ENCODE data around the gene PTCD2.
"Not testable (repeated sequence)": the region's sequence is repeated elsewhere in the genome, so short reads cannot be mapped to it uniquely, and the experiment has no call there.

PTCD2 gene

GRCh38 chr5:72319976-72320752 is at the start of gene PTCD2, which contains the start of gene MRPS27:
Gene PTCD2, plus strand, starts transcription at chr5:72320373. Its CDS starts 10 bp downstream, at chr5:72320383.
Gene MRPS27, minus strand, starts transcription at chr5:72320240. Its CDS starts 19 bp downstream, at chr5:72320221.
- FAIRE-seq = peak; percentile 51

DNA sequence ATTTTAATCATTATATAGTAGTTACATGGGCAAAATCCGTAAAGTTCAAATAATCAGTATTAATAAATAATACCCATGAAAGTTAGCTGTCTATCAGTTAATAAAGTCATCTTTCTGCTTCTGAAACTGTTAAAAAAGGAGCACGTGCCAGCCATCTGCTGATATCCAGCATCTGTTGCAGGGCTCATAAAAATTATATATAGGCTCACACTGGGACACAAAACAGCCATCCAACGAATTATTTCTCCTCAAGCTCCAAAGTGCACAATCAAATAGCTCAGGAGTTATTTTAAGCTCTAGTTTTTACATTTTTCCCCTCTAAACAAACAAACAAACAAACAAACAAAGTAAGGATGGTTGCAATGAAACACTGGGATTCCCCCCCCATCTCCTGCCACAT is 48.5 kb upstream of the PTCD2 start:
- FAIRE-seq = no peak

DNA sequence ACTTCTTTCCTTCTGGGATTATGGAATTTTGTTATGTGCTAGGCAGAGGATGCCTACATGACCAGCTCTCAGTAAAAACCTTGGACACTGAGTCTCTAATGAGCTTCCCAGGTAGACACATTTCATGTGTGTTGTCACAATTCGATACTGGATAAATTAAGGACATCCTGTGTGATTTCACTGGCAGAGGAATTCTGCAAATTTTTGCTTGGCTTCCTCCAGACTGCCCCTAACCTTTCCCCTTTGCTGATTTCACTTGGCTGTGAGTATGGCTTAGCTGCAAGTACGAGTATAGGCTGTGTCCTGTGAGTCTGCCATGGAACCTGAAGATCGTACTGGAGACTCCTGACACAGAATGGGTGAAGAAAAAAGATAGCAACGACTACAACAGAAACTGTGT is 47.8 kb upstream of the PTCD2 start:
- FAIRE-seq = no peak

- no peak for FAIRE-seq
These were observed 46.6 kb upstream of the PTCD2 start for GRCh38 chr5:72273547-72273946.

- FAIRE-seq = no peak
These were observed 43.9 kb upstream of the PTCD2 start for GRCh38 chr5:72276219-72276752.

DNA sequence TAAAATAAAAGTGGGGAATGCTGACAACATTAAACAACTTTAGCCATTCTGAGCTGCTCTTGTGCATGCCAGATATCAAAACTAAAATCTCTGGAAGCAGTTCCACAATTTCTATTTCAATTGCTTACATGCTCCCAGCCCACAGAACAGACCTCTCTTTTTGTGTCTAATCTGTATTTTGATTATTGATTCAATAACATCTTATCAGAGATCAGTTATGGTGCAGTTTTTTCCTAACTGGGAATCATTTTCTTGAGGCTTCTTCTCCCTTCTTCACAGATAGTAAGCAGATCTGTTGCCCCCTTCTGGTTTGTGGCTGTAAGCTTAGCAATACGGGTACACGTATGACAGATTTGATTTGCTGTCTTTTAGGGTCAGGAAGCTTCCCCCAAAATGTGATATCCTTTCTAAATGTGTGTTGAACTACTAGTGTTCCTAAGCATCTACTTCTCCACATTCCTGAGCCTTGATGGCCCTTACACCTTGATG is 39.5 kb upstream of the PTCD2 start:
- FAIRE-seq = no peak

- no peak for FAIRE-seq
These were observed 38.8 kb upstream of the PTCD2 start for GRCh38 chr5:72281430-72281763.

DNA sequence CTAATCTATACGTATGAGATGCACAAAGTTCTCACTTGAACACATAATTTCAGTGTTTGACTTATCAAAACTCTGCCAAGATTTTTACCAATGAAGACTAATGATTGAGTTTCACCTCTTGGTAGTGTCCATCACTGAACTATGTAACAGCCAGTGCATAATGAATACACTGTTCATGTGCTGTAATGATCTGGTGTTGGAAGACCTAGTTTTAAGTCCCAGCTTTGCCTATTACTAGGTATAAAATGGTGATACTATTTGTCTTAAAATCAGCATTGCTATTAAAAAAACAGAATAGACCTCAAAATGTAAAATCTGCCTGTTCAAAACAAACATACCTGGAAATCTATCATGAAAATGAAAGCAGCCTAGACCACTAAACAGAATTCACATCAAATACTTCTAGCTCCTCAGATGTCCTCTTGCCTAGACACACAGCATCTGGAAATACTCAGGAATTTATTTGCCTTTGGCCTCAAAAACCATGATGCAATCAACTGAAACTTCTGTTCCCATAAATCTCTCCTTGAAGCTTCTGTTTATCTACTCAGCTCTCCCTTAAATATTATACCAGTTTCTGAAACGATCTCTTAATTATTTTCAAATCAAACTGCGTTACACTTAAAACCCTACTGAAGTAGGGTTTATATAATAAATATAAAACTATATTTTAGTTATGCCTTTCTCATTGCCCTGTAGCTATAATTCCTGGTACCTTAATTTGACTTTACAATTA is 38.2 kb upstream of the PTCD2 start:
- FAIRE-seq = no peak

- FAIRE-seq = no peak
These were observed 37.3 kb upstream of the PTCD2 start for GRCh38 chr5:72282878-72283277.

- FAIRE-seq = no peak
These were observed 36.8 kb upstream of the PTCD2 start for GRCh38 chr5:72283358-72283757.

- no peak for FAIRE-seq
These were observed 35.4 kb upstream of the PTCD2 start for GRCh38 chr5:72284559-72285423.

- FAIRE-seq = no peak
These were observed 34.8 kb upstream of the PTCD2 start for GRCh38 chr5:72285424-72285821.

GRCh38 chr5:72286798-72287197 is 33.4 kb upstream of the PTCD2 start:
- FAIRE-seq = no peak

DNA sequence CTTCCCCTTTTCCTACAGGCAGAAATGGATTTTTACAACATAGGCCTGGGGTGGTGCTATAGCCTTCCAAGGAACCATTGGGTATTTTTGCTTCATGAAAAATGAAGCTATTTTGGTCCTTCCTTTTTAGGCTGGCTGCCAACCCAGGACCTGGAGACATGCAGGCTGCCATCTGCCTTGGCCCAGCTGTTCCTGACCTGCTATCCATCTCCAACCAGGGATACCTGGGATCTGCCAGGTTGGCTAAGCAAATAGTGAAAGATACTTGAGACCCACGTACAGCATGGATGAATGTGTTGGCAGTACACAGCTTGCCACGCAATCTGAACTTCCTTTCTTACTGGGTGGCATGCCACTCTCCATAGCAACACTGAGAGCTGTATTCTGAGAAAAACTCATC is 31.2 kb upstream of the PTCD2 start:
- no peak for FAIRE-seq

GRCh38 chr5:72290356-72291133 is 29.6 kb upstream of the PTCD2 start:
- FAIRE-seq = no peak

GRCh38 chr5:72291601-72292000 is 28.6 kb upstream of the PTCD2 start:
- no peak for FAIRE-seq

GRCh38 chr5:72292411-72292810 is 27.8 kb upstream of the PTCD2 start:
- no peak for FAIRE-seq

DNA sequence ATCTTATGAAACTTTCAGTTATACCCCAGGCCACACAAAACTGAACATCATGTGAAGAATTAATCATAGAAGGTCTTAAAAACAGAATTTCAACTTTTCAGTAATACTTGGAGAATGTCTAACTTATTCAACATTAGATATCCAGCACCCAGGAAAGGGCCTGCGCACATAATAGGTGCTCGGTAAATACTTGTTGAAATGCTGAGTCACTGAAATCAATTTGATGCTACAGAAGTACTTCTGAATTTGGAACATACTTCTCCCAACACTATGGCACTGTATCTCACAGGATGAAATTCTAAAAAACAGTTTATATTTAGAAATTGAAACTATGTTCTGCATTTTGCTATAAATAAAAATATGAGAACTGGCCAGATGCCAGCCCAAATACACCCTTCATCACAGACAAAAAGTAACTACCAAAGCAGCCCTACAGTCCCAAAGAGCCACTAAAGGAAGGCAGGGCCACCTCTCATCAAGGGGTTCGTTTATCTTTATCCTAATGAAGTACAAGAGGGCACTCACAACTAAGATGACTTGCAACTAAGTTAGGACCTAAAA is 26.6 kb upstream of the PTCD2 start:
- no peak for FAIRE-seq

DNA sequence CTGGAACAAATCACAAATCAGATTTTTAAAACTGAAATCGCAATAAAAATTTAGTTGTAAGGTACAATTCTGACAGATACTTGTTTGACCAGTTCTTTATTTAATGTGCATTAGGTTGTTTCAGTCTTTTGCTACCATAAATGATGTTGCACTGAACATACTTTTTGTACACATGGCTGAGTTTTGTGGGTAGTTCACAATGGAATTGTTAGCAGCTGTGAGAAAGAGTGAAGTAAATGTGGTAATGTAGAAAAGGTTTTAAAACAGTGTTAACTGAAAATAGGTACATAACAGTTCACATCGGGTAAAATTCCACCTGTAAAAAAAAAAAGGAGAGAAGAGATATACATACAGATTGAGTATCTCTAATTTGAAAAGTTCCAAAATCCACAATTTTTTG is 25.7 kb upstream of the PTCD2 start:
- FAIRE-seq = no peak

DNA sequence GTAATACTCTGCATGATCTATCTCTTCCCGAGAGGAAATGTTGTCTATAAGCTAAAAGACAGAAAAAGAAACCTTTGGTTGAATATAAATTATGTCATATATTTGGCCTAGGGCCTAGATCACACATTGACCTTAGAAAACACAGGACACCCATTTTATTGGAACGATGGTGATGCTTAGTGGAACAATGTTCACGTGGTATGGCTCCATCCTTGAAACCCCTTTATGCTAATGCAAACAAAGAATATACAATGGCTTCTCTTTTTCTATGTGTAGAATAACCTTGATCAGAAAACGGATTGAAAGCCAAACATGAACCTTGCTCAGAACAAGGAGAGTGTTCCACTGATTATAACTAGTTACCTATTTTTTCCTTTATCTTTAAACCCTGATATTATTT is 24.6 kb upstream of the PTCD2 start:
- FAIRE-seq = no peak

DNA sequence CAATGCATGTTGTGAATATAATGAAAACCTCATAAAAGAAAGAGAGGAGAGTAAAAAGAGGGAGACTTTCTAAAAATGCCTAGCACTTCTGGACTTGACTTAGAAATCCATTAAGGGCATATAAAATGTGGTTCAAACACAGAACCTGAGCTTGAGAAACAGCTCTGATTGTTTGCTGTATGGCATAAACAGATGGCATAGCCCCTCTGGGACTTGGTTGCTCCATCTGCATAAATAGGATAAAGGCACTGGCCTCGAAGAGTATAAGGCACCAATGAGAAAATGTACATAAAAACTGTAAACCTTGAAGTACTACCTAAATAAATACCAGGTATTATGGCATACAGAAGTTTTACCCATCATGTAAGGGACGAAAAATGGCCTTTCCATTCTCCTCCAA is 23.9 kb upstream of the PTCD2 start:
- FAIRE-seq = no peak

DNA sequence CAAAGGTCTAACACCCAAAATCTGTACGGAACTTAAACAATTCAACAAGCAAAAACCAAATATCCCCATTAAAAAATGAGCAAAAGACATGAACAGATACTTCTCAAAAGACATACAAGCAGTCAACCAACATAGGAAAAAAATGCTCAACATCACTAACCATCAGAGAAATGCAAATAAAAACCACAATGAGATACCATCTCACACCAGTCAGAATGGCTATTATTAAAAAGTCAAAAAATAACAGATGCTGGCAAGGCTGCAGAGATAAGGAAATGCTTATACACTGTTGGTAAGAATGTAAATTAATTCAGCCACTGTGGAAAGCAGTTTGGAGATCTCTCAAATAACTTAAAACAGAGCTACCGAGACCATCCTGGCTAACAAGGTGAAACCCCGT is 22.0 kb upstream of the PTCD2 start:
- FAIRE-seq = not testable (repeated sequence)

Measured in colon (tissue), 2 donors.